H1 (cell line): Measurements from ENCODE around the gene HMOX2. TPM values are rescaled to one million over a fixed set of nuclear protein-coding genes. Genes with fewer than 3 reads are reported as not detected.

Experiments used
- CTCF ChIA-PET: fragments of 300-600 bp; sonication (Branson Sonifier 250); formaldehyde crosslinking; loops from one replicate; lab custom pipeline; 2021; ENCODE audit not compliant: partially characterized antibody; lab: Charles Lee
- POLR2A ChIA-PET: fragments of 300-600 bp; sonication (Branson Sonifier 250); formaldehyde crosslinking; loops from one replicate; lab custom pipeline; 2021; ENCODE audit warnings: inconsistent platforms; ENCODE audit not compliant: partially characterized antibody; lab: Charles Lee
- DNase-seq, 2 experiments: peaks; one replicate each; pipeline versions ENCODE4 v3.0.0 to v3.0.0-alpha.2; 2010 to 2022; ENCODE audit warnings: low spot score in 2 of 2, low read depth in 1 of 2, mixed read lengths in 1 of 2
- FAIRE-seq: peaks from 2 replicates; lab custom pipeline; 2011; peaks lifted over from hg19 to GRCh38; lab: Jason Lieb, UNC
- H2AFZ ChIP-seq: 2 replicates; pipeline ENCODE4 v1.8.1; 2012; ENCODE audit warnings: low read length, inconsistent platforms
- H2AK5ac ChIP-seq: 2 replicates; pipeline ENCODE4 v1.6.1; 2013; ENCODE audit warnings: low read depth, low read length
- H2BK120ac ChIP-seq: replicated peaks from 2 replicates; pipeline ENCODE3; 2013; ENCODE audit warnings: low read depth, low read length, inconsistent platforms
- H2BK12ac ChIP-seq: 2 replicates; pipeline ENCODE4 v1.6.1; 2013; ENCODE audit warnings: low read depth, low read length
- H2BK15ac ChIP-seq: 2 replicates; pipeline ENCODE4 v1.6.1; 2013; ENCODE audit warnings: low read length
- H2BK20ac ChIP-seq: 2 replicates; pipeline ENCODE4 v1.6.1; 2013; ENCODE audit warnings: low read length
- H2BK5ac ChIP-seq: 2 replicates; pipeline ENCODE4 v1.6.1; 2013; ENCODE audit warnings: low read depth, low read length
- H3K14ac ChIP-seq: 2 replicates; pipeline ENCODE4 v1.6.1; 2013; ENCODE audit warnings: inconsistent platforms; ENCODE audit not compliant: insufficient read length
- H3K18ac ChIP-seq: 2 replicates; pipeline ENCODE4 v1.6.1; 2013; ENCODE audit warnings: low read length; ENCODE audit errors: extremely low read depth
- H3K23ac ChIP-seq: 2 replicates; pipeline ENCODE4 v1.6.1; 2013; ENCODE audit warnings: inconsistent platforms; ENCODE audit not compliant: insufficient read length
- H3K23me2 ChIP-seq: 2 replicates; pipeline ENCODE4 v1.6.1; 2013; ENCODE audit warnings: low read depth, low read length
- H3K27ac ChIP-seq: 2 replicates; pipeline ENCODE4 v1.6.1; 2011; ENCODE audit warnings: low read depth, low read length, inconsistent platforms
- H3K27me3 ChIP-seq, 4 experiments: replicated peaks in 1 of 4; 1 replicate in 1 of 4; 2 replicates in 3 of 4; pipeline versions ENCODE4 v1.6.1 to v1.8.1; 2011 to 2013; ENCODE audit warnings: low read length in 3 of 4, mild to moderate bottlenecking in 3 of 4, inconsistent platforms in 2 of 4, mixed read lengths in 2 of 4, moderate library complexity in 1 of 4; ENCODE audit not compliant: control insufficient read depth in 3 of 4, insufficient read depth in 3 of 4; ENCODE audit errors: extremely low read depth in 1 of 4
- H3K36me3 ChIP-seq, 4 experiments: 2 replicates each; pipeline versions ENCODE4 v1.6.1 to v1.8.1; 2011 to 2013; ENCODE audit warnings: mild to moderate bottlenecking in 4 of 4, low read length in 3 of 4, moderate library complexity in 2 of 4, control low read depth in 1 of 4, inconsistent platforms in 1 of 4; ENCODE audit not compliant: insufficient read depth in 4 of 4, control insufficient read depth in 2 of 4
- H3K4ac ChIP-seq: replicated peaks from 2 replicates; pipeline ENCODE3; 2013; ENCODE audit warnings: low read length, low read depth, mixed read lengths, inconsistent platforms; ENCODE audit not compliant: insufficient read length
- H3K4me1 ChIP-seq, 4 experiments: replicated peaks in 1 of 4; 1 replicate in 1 of 4; 2 replicates in 3 of 4; pipeline versions ENCODE4 v1.6.1 to v1.8.1; 2011 to 2013; ENCODE audit warnings: low read length in 3 of 4, inconsistent platforms in 2 of 4, mixed read lengths in 1 of 4; ENCODE audit not compliant: insufficient read depth in 4 of 4, control insufficient read depth in 3 of 4
- H3K4me2 ChIP-seq, 2 experiments: 2 replicates each; pipeline versions ENCODE4 v1.6.1 to v1.8.1; 2011 to 2013; ENCODE audit warnings: low read depth in 2 of 2, low read length in 2 of 2, control low read depth in 1 of 2, inconsistent platforms in 1 of 2, mild to moderate bottlenecking in 1 of 2; ENCODE audit not compliant: insufficient read depth in 1 of 2
- H3K4me3 ChIP-seq, 4 experiments: fragments of 200-600, 300-600 bp in 1 of 4; sonication (generic), shearing (Covaris generic), sonication (Bioruptor Twin) in 1 of 4; 2 replicates each; pipeline versions ENCODE4 v1.5.1 to v1.8.1; 2011 to 2016; ENCODE audit warnings: low read length in 4 of 4, low read depth in 3 of 4, control low read depth in 2 of 4, inconsistent platforms in 2 of 4, mild to moderate bottlenecking in 2 of 4, mixed read lengths in 1 of 4, moderate library complexity in 1 of 4; ENCODE audit not compliant: insufficient read depth in 2 of 4; ENCODE audit errors: extremely low read depth in 1 of 4
- H3K56ac ChIP-seq: replicated peaks from 2 replicates; pipeline ENCODE3; 2013; ENCODE audit warnings: low read depth, mild to moderate bottlenecking, mixed read lengths, low read length, inconsistent platforms; ENCODE audit not compliant: insufficient read length
- H3K79me1 ChIP-seq: 2 replicates; pipeline ENCODE4 v1.6.1; 2013; ENCODE audit warnings: low read depth, low read length, control low read depth
- H3K79me2 ChIP-seq, 2 experiments: 2 replicates each; pipeline versions ENCODE4 v1.6.1 to v1.8.1; 2012 to 2013; ENCODE audit warnings: low read length in 2 of 2, mild to moderate bottlenecking in 2 of 2, inconsistent platforms in 1 of 2; ENCODE audit not compliant: insufficient read depth in 2 of 2, control insufficient read depth in 1 of 2
- H3K9ac ChIP-seq, 4 experiments: replicated peaks in 1 of 4; 1 replicate in 1 of 4; 2 replicates in 3 of 4; pipeline versions ENCODE4 v1.6.1 to v1.8.1; 2011 to 2013; ENCODE audit warnings: low read depth in 3 of 4, low read length in 3 of 4, control low read depth in 2 of 4, mild to moderate bottlenecking in 2 of 4, moderate library complexity in 2 of 4, inconsistent platforms in 1 of 4; ENCODE audit errors: extremely low read depth in 1 of 4
- H3K9me3 ChIP-seq, 2 experiments: 2 replicates each; pipeline versions ENCODE4 v1.6.1 to v1.8.1; 2012 to 2013; ENCODE audit warnings: mild to moderate bottlenecking in 2 of 2, moderate library complexity in 2 of 2, control low read depth in 1 of 2, inconsistent platforms in 1 of 2, low read depth in 1 of 2, low read length in 1 of 2, mixed read lengths in 1 of 2; ENCODE audit not compliant: insufficient read depth in 2 of 2
- H4K20me1 ChIP-seq, 2 experiments: replicated peaks in 1 of 2; 2 replicates each; pipeline versions ENCODE3 to v1.8.1; 2011 to 2013; ENCODE audit warnings: inconsistent platforms in 2 of 2, low read length in 2 of 2, mild to moderate bottlenecking in 1 of 2; ENCODE audit not compliant: insufficient read depth in 2 of 2, control insufficient read depth in 1 of 2
- H4K5ac ChIP-seq: 2 replicates; pipeline ENCODE4 v1.6.1; 2013; ENCODE audit warnings: low read length, low read depth, mixed read lengths, inconsistent platforms; ENCODE audit not compliant: insufficient read length
- H4K8ac ChIP-seq: 2 replicates; pipeline ENCODE4 v1.8.0; 2013; ENCODE audit warnings: mild to moderate bottlenecking, moderate library complexity, low read length, inconsistent platforms; ENCODE audit not compliant: insufficient read depth; ENCODE audit errors: extremely low read depth
- H4K91ac ChIP-seq: replicated peaks from 2 replicates; pipeline ENCODE3; 2013; ENCODE audit warnings: low read length, mixed read lengths, inconsistent platforms; ENCODE audit not compliant: insufficient read length
- SIRT6 ChIP-seq: IDR thresholded peaks from one replicate; pipeline ENCODE4 v1.7.1; 2012; ENCODE audit warnings: low read length, inconsistent platforms
- SP4 ChIP-seq: IDR thresholded peaks from 2 replicates; pipeline ENCODE4 v1.6.1; 2012; ENCODE audit warnings: low read length, inconsistent platforms
- WGBS, 2 experiments: shearing (Covaris generic) in 1 of 2; methylation state at CpG; one replicate each; pipeline versions ENCODE4 v1.1.6 to v1.1.7; 2013 to 2015; ENCODE audit warnings: low lambda C conversion rate in 2 of 2, mixed read lengths in 2 of 2, inconsistent platforms in 1 of 2, low coverage in 1 of 2, missing lambda C conversion rate in 1 of 2; ENCODE audit not compliant: insufficient replicate concordance in 2 of 2, insufficient coverage in 1 of 2, insufficient read length in 1 of 2; ENCODE audit errors: extremely low coverage in 1 of 2, missing lambda C conversion rate in 1 of 2; 5-methylcytosine and 5-hydroxymethylcytosine counted together
- polyA plus RNA-seq, 7 experiments: library from polyadenylated mRNA; depleted of rRNA in 3 of 7; stranded (reverse) in 5 of 7; unstranded in 2 of 7; fragments of >200 nt in 5 of 7; fragments of 200-250 nt in 2 of 7; gene quantifications; 1 replicate in 5 of 7; 2 replicates in 1 of 7; 4 replicates in 1 of 7; pipeline versions ENCODE4 v1.2.1 to v1.2.3, GENCODE V29; 2011 to 2013; ENCODE audit warnings: missing spikeins in 2 of 7, mixed read lengths in 2 of 7
- total RNA-seq: library from RNA; stranded (reverse); fragmentation: NEBNext Ultra II Directional; extraction: Animal tissue kit (Norgen Biotek cat#: 25700); gene quantifications from 2 replicates; pipeline ENCODE4 v1.2.1, GENCODE V29; 2021

The HMOX2 gene
- total and polyA plus RNA-seq, 2 of the 8 experiments (the other 6 are each of a cell fraction or from before 2014, with no cell fraction given) = 36.5 to 48.4 TPM

DNA sequence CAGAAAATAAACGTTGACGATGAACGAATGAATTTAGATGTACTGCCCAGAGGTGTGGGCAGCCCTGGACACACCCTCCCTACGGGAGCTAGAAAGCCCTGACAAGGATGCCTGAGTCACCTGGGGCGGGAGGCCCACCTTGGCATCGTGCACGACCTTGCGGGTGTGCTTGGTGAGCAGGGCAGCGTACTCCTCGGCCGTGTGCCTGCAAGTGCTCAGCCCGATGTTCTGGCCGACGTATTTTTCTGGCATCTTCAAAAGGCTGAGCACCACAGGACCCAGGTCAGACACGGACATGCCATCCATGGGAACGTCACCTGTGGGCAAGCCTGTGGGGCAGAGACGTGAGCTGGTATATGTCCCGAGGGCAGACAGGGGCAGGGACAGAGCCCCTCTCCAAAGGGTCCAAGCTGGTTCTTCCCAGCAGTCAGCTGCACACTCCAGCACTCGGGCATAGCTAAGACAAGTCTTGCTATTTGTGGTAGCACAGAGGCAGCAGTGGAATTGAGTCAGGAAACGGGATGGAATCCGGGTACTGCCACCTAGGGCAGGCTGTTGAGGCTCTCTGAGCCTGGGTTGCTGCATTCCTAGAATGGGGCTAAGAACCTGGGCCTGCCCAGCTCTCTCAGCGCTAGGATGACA lies 12.6 kb upstream of the HMOX2 start:
- no peak overlapping the region for H4K91ac ChIP-seq
- H3K56ac ChIP-seq = no peak overlapping the region
- H3K4me3 ChIP-seq = no peak overlapping the region
- TF ChIP-seq SIRT6 = no peak
- TF ChIP-seq SP4 = no peak
- H3K79me1 ChIP-seq = no peaks in the 10 kb centered on the region
- FAIRE-seq (no peak), DNase-seq (no peak)
- H2BK20ac ChIP-seq = no peak overlapping the region
- no peaks in the 10 kb centered on the region for H3K23me2 ChIP-seq
- POLR2A ChIA-PET = interaction anchor here (0.8 to 21.6 kb wide), 6 partner anchors 8 to 95 kb away, joined by 3 to 257 read pairs (median 4); partner anchors contain the start of genes HMOX2 and NMRAL1
- H3K4ac ChIP-seq = no peak overlapping the region
- no peak overlapping the region for H2BK120ac ChIP-seq
- H3K27me3 ChIP-seq = no peaks in the 10 kb centered on the region
- H2AFZ ChIP-seq = no peak overlapping the region
- no peak overlapping the region for H2BK15ac ChIP-seq
- no peak overlapping the region for H3K27ac ChIP-seq
- H3K4me2 ChIP-seq = no peak overlapping the region
- no peak overlapping the region for H2BK12ac ChIP-seq
- no peaks in the 10 kb centered on the region for H3K9me3 ChIP-seq
- no peak overlapping the region for H3K9ac ChIP-seq
- no peak overlapping the region for H3K18ac ChIP-seq
- H4K20me1 ChIP-seq = peaks cover 2 to 16% of the 10 kb centered on the region in 2 experiments
- CTCF ChIA-PET = interaction anchor here (0.6 to 1.8 kb wide), 4 partner anchors 11 to 335 kb away, joined by 3 to 5 read pairs (median 4); partner anchors contain the start of gene NMRAL1
- no peak overlapping the region for H2BK5ac ChIP-seq
- no peaks in the 10 kb centered on the region for H3K79me2 ChIP-seq
- 94% methylated on average over 21 of the region's 22 CpGs; no CpG with 5 or more reads in 1 of the 2 experiments for whole genome bisulfite sequencing, 2 experiments
- H3K14ac ChIP-seq = no peak overlapping the region
- no peak overlapping the region for H3K23ac ChIP-seq
- no peak overlapping the region for H4K5ac ChIP-seq
- H3K4me1 ChIP-seq = peaks cover 0 to 9% (median 3%) of the 10 kb centered on the region in 4 experiments; a peak in 4 of 7 replicates
- no peak overlapping the region; the same call in 1 of the 2 replicates for H4K8ac ChIP-seq
- H3K36me3 ChIP-seq = peaks cover 10 to 43% (median 26%) of the 10 kb centered on the region in 4 experiments
- no peak overlapping the region for H2AK5ac ChIP-seq
